Liver (tissue), 9 donors: ENCODE results near the gene RETREG1. TPM values are rescaled to one million over a fixed set of nuclear protein-coding genes. Genes with fewer than 3 reads are reported as not detected.

Source experiments
- DNase-seq: peaks from one replicate; pipeline ENCODE4 v3.0.0-alpha.2; 2017; ENCODE audit warnings: low spot score
- H3K27ac ChIP-seq, 2 donors: one replicate each; pipeline ENCODE4 v1.7.0; 2013; ENCODE audit warnings: inconsistent platforms in 2 of 2, low read length in 2 of 2, control low read depth in 1 of 2, low read depth in 1 of 2, mild to moderate bottlenecking in 1 of 2
- H3K27me3 ChIP-seq, 4 donors: one replicate each; pipeline versions ENCODE4 v1.6.1 to v1.7.0; 2013; ENCODE audit warnings: low read length in 3 of 4, inconsistent platforms in 1 of 4, mild to moderate bottlenecking in 1 of 4, moderate library complexity in 1 of 4; ENCODE audit not compliant: control insufficient read depth in 4 of 4, insufficient read depth in 4 of 4
- H3K36me3 ChIP-seq, 4 donors: one replicate each; pipeline versions ENCODE4 v1.6.1 to v1.7.0; 2013; ENCODE audit warnings: low read length in 3 of 4, mild to moderate bottlenecking in 3 of 4, low read depth in 1 of 4, moderate library complexity in 1 of 4; ENCODE audit not compliant: control insufficient read depth in 4 of 4, insufficient read depth in 3 of 4
- H3K4me1 ChIP-seq, 4 donors: one replicate each; pipeline versions ENCODE4 v1.6.1 to v1.7.0; 2013; ENCODE audit warnings: low read length in 3 of 4, mild to moderate bottlenecking in 3 of 4, moderate library complexity in 1 of 4; ENCODE audit not compliant: control insufficient read depth in 4 of 4, insufficient read depth in 4 of 4
- H3K4me3 ChIP-seq, 3 donors: one replicate each; pipeline versions ENCODE4 v1.6.1 to v1.7.0; 2013; ENCODE audit warnings: low read length in 3 of 3, control low read depth in 1 of 3, low read depth in 1 of 3, mild to moderate bottlenecking in 1 of 3
- H3K9ac ChIP-seq, 2 donors: one replicate each; pipeline ENCODE4 v1.7.0; 2013; ENCODE audit warnings: low read length in 2 of 2, mild to moderate bottlenecking in 2 of 2, moderate library complexity in 2 of 2, control low read depth in 1 of 2, low read depth in 1 of 2
- H3K9me3 ChIP-seq, 4 donors: one replicate each; pipeline versions ENCODE4 v1.6.1 to v1.7.0; 2013; ENCODE audit warnings: low read length in 3 of 4; ENCODE audit not compliant: control insufficient read depth in 4 of 4
- EGR1 ChIP-seq, 2 donors: IDR thresholded peaks; 2 replicates each; pipeline ENCODE4 v1.6.1; 2016 to 2018; ENCODE audit warnings: antibody characterized with exemption in 2 of 2, low read depth in 2 of 2
- FOXA1 ChIP-seq: IDR thresholded peaks from 2 replicates; pipeline ENCODE4 v1.6.1; 2016; ENCODE audit warnings: antibody characterized with exemption
- FOXA2 ChIP-seq: IDR thresholded peaks from 2 replicates; pipeline ENCODE4 v1.6.1; 2016; ENCODE audit warnings: antibody characterized with exemption
- GABPA ChIP-seq, 2 donors: IDR thresholded peaks in 1 of 2; conservative IDR thresholded peaks in 1 of 2; 2 replicates each; pipeline ENCODE4 v1.6.1; 2016; ENCODE audit warnings: antibody characterized with exemption in 2 of 2, mild to moderate bottlenecking in 1 of 2, moderate library complexity in 1 of 2
- HNF4A ChIP-seq, 2 donors: conservative IDR thresholded peaks; 2 replicates each; pipeline ENCODE4 v1.6.1; 2016; ENCODE audit warnings: antibody characterized with exemption in 2 of 2, mild to moderate bottlenecking in 2 of 2
- HNF4G ChIP-seq: IDR thresholded peaks from 2 replicates; pipeline ENCODE4 v1.6.1; 2016; ENCODE audit warnings: antibody characterized with exemption
- JUND ChIP-seq, 2 donors: IDR thresholded peaks; 2 replicates each; pipeline ENCODE4 v1.6.1; 2016; ENCODE audit warnings: antibody characterized with exemption in 2 of 2
- NR2F2 ChIP-seq: IDR thresholded peaks from 2 replicates; pipeline ENCODE4 v1.6.1; 2016; ENCODE audit warnings: antibody characterized with exemption
- RAD21 ChIP-seq, 2 donors: IDR thresholded peaks; 2 replicates each; pipeline ENCODE4 v1.6.1; 2016; ENCODE audit warnings: antibody characterized with exemption in 2 of 2, mild to moderate bottlenecking in 2 of 2
- RXRA ChIP-seq, 2 donors: IDR thresholded peaks; 2 replicates each; pipeline ENCODE4 v1.6.1; 2017 to 2018; ENCODE audit warnings: antibody characterized with exemption in 2 of 2, mild to moderate bottlenecking in 1 of 2
- SP1 ChIP-seq: IDR thresholded peaks from 2 replicates; pipeline ENCODE4 v1.6.1; 2018; ENCODE audit warnings: antibody characterized with exemption, mild to moderate bottlenecking
- TAF1 ChIP-seq: conservative IDR thresholded peaks from 2 replicates; pipeline ENCODE4 v1.6.1; 2016; ENCODE audit warnings: antibody characterized with exemption, mild to moderate bottlenecking
- YY1 ChIP-seq: IDR thresholded peaks from 2 replicates; pipeline ENCODE4 v1.6.1; 2016; ENCODE audit warnings: antibody characterized with exemption, mild to moderate bottlenecking
- WGBS: extraction: QIAGEN DNeasy Blood & Tissue Kit; methylation state at CpG from one replicate; pipeline ENCODE4 v1.1.7; 2013; 5-methylcytosine and 5-hydroxymethylcytosine counted together
- polyA plus RNA-seq, 2 donors: library from polyadenylated mRNA; stranded (reverse) in 1 of 2; unstranded in 1 of 2; fragments of 200-250 nt in 1 of 2; fragments of >200 nt in 1 of 2; fragmentation: Nextera tagmentation in 1 of 2; extraction: Ambion mirVana in 1 of 2; gene quantifications; one replicate each; pipeline versions ENCODE4 v1.2.1 to v1.2.3, GENCODE V29; 2013 to 2015
- total RNA-seq, 2 donors: library from RNA; depleted of rRNA; stranded (reverse); fragments of >200 nt; gene quantifications; one replicate each; pipeline ENCODE4 v1.2.3, GENCODE V29; 2014
- TF ChIP-seq, protein P1 (sequence below): IDR thresholded peaks from 2 replicates; pipeline ENCODE4 v1.6.1; 2016; ENCODE audit warnings: antibody characterized with exemption, mild to moderate bottlenecking
- TF ChIP-seq, protein P2 (sequence below): IDR thresholded peaks from 2 replicates; pipeline ENCODE4 v1.6.1; 2016; ENCODE audit warnings: antibody characterized with exemption
- TF ChIP-seq, protein P3 (sequence below): IDR thresholded peaks from 2 replicates; pipeline ENCODE4 v1.6.1; 2016; ENCODE audit warnings: antibody characterized with exemption
- TF ChIP-seq, protein P4 (sequence below): IDR thresholded peaks from 2 replicates; pipeline ENCODE4 v1.6.1; 2016; ENCODE audit warnings: antibody characterized with exemption
- TF ChIP-seq, protein P5 (sequence below): fragments of 150-350 bp; IDR thresholded peaks from 2 replicates; pipeline ENCODE4 v1.5.1; 2017; ENCODE audit warnings: improper control_type of control experiment, low read depth, low read length; ENCODE audit not compliant: missing input control
- donor health status: healthy.
- donor health status: healthy.
- donor health status: healthy.
- donor health status: healthy.
- donor health status: healthy.

Gene RETREG1
- total and polyA plus RNA-seq, 4 donors: 0.70 to 28.1 (median 4.2) TPM

DNA sequence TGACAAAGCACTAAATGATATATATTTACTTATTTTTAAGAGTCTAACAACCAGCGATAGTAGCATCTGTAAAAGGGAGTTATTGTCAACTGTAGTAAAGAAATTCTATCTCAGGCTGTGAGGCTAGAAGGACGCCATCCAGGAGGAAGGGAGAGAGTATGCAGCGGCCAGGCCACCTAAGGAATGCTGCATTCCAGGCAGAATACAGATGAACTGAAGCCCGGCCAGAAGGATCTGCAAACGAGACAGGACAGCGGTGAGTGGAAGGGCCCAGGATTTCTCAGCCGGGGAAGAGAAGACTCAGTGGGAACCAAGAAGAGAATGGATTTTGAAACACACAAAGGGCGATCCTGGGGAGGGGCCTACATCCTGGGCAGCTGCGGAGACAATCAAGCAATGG is 7.4 kb downstream of the RETREG1 start:
- Histone ChIP-seq H3K4me3 (no peak overlapping the region), H3K4me1 (no peaks in the 10 kb centered on the region), H3K9me3 (no peaks in the 10 kb centered on the region), H3K36me3 (no peaks in the 10 kb centered on the region), H3K9ac (no peak overlapping the region), H3K27ac (no peak overlapping the region), H3K27me3 (no peaks in the 10 kb centered on the region)
- 95% methylated on average over 9 of the region's 9 CpGs for WGBS
- DNase-seq: no peak
- TF ChIP-seq, protein P1, sequence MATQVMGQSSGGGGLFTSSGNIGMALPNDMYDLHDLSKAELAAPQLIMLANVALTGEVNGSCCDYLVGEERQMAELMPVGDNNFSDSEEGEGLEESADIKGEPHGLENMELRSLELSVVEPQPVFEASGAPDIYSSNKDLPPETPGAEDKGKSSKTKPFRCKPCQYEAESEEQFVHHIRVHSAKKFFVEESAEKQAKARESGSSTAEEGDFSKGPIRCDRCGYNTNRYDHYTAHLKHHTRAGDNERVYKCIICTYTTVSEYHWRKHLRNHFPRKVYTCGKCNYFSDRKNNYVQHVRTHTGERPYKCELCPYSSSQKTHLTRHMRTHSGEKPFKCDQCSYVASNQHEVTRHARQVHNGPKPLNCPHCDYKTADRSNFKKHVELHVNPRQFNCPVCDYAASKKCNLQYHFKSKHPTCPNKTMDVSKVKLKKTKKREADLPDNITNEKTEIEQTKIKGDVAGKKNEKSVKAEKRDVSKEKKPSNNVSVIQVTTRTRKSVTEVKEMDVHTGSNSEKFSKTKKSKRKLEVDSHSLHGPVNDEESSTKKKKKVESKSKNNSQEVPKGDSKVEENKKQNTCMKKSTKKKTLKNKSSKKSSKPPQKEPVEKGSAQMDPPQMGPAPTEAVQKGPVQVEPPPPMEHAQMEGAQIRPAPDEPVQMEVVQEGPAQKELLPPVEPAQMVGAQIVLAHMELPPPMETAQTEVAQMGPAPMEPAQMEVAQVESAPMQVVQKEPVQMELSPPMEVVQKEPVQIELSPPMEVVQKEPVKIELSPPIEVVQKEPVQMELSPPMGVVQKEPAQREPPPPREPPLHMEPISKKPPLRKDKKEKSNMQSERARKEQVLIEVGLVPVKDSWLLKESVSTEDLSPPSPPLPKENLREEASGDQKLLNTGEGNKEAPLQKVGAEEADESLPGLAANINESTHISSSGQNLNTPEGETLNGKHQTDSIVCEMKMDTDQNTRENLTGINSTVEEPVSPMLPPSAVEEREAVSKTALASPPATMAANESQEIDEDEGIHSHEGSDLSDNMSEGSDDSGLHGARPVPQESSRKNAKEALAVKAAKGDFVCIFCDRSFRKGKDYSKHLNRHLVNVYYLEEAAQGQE: no peak
- TF ChIP-seq, protein P2, sequence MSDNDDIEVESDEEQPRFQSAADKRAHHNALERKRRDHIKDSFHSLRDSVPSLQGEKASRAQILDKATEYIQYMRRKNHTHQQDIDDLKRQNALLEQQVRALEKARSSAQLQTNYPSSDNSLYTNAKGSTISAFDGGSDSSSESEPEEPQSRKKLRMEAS: no peak
- TF ChIP-seq, protein P3, sequence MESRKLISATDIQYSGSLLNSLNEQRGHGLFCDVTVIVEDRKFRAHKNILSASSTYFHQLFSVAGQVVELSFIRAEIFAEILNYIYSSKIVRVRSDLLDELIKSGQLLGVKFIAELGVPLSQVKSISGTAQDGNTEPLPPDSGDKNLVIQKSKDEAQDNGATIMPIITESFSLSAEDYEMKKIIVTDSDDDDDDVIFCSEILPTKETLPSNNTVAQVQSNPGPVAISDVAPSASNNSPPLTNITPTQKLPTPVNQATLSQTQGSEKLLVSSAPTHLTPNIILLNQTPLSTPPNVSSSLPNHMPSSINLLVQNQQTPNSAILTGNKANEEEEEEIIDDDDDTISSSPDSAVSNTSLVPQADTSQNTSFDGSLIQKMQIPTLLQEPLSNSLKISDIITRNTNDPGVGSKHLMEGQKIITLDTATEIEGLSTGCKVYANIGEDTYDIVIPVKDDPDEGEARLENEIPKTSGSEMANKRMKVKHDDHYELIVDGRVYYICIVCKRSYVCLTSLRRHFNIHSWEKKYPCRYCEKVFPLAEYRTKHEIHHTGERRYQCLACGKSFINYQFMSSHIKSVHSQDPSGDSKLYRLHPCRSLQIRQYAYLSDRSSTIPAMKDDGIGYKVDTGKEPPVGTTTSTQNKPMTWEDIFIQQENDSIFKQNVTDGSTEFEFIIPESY: no peak
- TF ChIP-seq SP1 (no peak), RXRA (IDR thresholded peaks at IDR 0.05) (no peak), EGR1 (IDR thresholded peaks at IDR 0.05; ENCODE audit: low read depth in 2 of 2) (no peak), RAD21 (IDR thresholded peaks at IDR 0.05) (no peak), FOXA1 (no peak), TAF1 (no peak), HNF4G (no peak), JUND (IDR thresholded peaks at IDR 0.05) (no peak), HNF4A (conservative IDR thresholded peaks at IDR 0.05) (no peak), GABPA (IDR thresholded peaks at IDR 0.05 in 1 of 2, conservative IDR thresholded peaks at IDR 0.05 in 1 of 2) (no peak), FOXA2 (no peak), YY1 (no peak), NR2F2 (no peak)
- TF ChIP-seq, protein P4, sequence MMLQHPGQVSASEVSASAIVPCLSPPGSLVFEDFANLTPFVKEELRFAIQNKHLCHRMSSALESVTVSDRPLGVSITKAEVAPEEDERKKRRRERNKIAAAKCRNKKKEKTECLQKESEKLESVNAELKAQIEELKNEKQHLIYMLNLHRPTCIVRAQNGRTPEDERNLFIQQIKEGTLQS: no peak
- TF ChIP-seq, protein P5, sequence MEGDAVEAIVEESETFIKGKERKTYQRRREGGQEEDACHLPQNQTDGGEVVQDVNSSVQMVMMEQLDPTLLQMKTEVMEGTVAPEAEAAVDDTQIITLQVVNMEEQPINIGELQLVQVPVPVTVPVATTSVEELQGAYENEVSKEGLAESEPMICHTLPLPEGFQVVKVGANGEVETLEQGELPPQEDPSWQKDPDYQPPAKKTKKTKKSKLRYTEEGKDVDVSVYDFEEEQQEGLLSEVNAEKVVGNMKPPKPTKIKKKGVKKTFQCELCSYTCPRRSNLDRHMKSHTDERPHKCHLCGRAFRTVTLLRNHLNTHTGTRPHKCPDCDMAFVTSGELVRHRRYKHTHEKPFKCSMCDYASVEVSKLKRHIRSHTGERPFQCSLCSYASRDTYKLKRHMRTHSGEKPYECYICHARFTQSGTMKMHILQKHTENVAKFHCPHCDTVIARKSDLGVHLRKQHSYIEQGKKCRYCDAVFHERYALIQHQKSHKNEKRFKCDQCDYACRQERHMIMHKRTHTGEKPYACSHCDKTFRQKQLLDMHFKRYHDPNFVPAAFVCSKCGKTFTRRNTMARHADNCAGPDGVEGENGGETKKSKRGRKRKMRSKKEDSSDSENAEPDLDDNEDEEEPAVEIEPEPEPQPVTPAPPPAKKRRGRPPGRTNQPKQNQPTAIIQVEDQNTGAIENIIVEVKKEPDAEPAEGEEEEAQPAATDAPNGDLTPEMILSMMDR: no peak
